ENCODE measurements around the gene WFDC12.

WFDC12 gene

DNA sequence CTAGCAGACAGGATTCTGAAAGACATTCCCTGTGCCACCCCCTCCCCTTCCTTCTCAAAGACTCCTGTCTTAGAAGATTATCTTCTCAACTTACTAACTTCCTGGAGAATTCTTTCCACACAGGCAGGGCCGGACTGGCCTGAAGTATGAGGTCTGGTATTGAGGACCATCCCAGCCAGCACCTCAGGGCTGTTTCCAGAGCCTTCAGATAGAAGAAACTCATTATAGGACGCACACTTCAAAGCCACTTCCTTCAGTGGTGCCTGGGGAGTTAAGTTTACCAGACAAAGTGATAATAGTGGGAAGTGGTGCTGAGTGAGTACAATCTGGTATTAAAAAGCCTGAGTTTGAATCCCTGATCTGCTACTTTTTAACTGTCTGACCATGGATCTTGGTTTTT, 39.0 kb downstream of the WFDC12 start:
- H3K27ac ChIP-seq = no peak overlapping the region
- H3K9me3 ChIP-seq = no peaks in the 10 kb centered on the region
- no peak overlapping the region for H3K4me3 ChIP-seq (ENCODE audit: low read depth in 1 of 2, low read length in 1 of 2)
- peaks cover 97% of the 10 kb centered on the region for H3K36me3 ChIP-seq
- H3K27me3 ChIP-seq = no peaks in the 10 kb centered on the region
- no peak for TF ChIP-seq CTCF (IDR thresholded peaks at IDR 0.05)
- H3K4me1 ChIP-seq (ENCODE audit: control insufficient read depth in 1 of 2, insufficient read depth in 1 of 2, low read depth in 1 of 2, low read length in 1 of 2) = no peaks in the 10 kb centered on the region

GRCh38 chr20:45083127-45083526, 41.1 kb downstream of the WFDC12 start:
- Histone ChIP-seq H3K27me3 (no peaks in the 10 kb centered on the region), H3K36me3 (peaks cover 99% of the 10 kb centered on the region), H3K9me3 (no peaks in the 10 kb centered on the region), H3K27ac (no peak overlapping the region), H3K4me1 (ENCODE audit: control insufficient read depth in 1 of 2, insufficient read depth in 1 of 2, low read depth in 1 of 2, low read length in 1 of 2) (no peaks in the 10 kb centered on the region), H3K4me3 (ENCODE audit: low read depth in 1 of 2, low read length in 1 of 2) (no peak overlapping the region)
- TF ChIP-seq CTCF (IDR thresholded peaks at IDR 0.05) = no peak

DNA sequence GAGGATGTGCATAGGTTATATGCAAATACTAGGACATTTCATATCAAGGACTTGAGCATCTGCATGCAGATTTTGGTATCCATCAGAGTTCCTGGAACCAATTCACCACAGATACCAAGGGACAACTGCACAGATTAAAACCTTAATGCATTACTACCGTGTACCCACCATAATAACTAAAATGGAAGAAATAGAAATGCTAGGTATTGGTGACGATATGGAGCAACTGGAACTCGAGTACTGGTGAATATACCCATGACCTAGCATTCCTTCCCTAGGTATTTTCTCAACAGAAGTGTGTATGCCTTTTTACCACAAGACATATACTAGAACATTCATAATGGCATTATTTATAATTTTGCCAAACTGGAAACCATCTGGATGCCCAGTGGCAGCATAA, 41.8 kb downstream of the WFDC12 start:
- Histone ChIP-seq H3K27me3 (no peaks in the 10 kb centered on the region), H3K4me1 (ENCODE audit: control insufficient read depth in 1 of 2, insufficient read depth in 1 of 2, low read depth in 1 of 2, low read length in 1 of 2) (no peaks in the 10 kb centered on the region), H3K27ac (no peak overlapping the region), H3K4me3 (ENCODE audit: low read depth in 1 of 2, low read length in 1 of 2) (no peak overlapping the region), H3K9me3 (no peaks in the 10 kb centered on the region), H3K36me3 (peaks cover 99% of the 10 kb centered on the region)
- TF ChIP-seq CTCF (IDR thresholded peaks at IDR 0.05) = no peak

- no peak overlapping the region for H3K27ac ChIP-seq
- peaks cover 99% of the 10 kb centered on the region for H3K36me3 ChIP-seq
- H3K9me3 ChIP-seq = no peaks in the 10 kb centered on the region
- no peaks in the 10 kb centered on the region for H3K27me3 ChIP-seq
- no peak for TF ChIP-seq CTCF (IDR thresholded peaks at IDR 0.05)
- no peak overlapping the region for H3K4me3 ChIP-seq (ENCODE audit: low read depth in 1 of 2, low read length in 1 of 2)
- H3K4me1 ChIP-seq (ENCODE audit: control insufficient read depth in 1 of 2, insufficient read depth in 1 of 2, low read depth in 1 of 2, low read length in 1 of 2) = no peaks in the 10 kb centered on the region
Measured at GRCh38 chr20:45080867-45081624, 43.2 kb downstream of the WFDC12 start.

DNA sequence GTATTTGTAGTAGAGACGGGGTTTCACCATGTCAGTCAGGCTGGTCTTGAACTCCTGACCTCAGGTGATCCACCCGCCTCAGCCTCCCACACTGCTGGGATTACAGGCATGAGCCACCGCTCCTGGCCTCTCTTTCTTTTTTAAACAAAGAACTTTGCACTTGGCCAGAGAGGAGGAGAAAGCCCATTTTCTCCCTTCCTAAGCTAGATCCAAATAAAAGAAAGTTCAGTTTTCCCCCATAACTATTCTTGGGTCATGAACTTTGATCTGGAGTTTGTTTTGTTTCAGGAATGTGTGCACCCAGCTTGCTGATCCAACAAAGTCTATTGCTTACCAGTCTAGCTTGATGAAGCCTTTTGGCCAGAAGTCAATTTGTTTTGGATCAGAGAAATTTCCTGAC, 46.7 kb downstream of the WFDC12 start:
- no peak overlapping the region for H3K4me3 ChIP-seq (ENCODE audit: low read depth in 1 of 2, low read length in 1 of 2)
- TF ChIP-seq CTCF (IDR thresholded peaks at IDR 0.05) = no peak
- H3K27me3 ChIP-seq = no peaks in the 10 kb centered on the region
- H3K9me3 ChIP-seq = no peaks in the 10 kb centered on the region
- peaks cover 100% of the 10 kb centered on the region for H3K36me3 ChIP-seq
- no peaks in the 10 kb centered on the region for H3K4me1 ChIP-seq (ENCODE audit: control insufficient read depth in 1 of 2, insufficient read depth in 1 of 2, low read depth in 1 of 2, low read length in 1 of 2)
- H3K27ac ChIP-seq = no peak overlapping the region

All from neutrophil (primary cell).